ENCODE results near the gene FAM177B.
"Not testable (repeated sequence)": the region's sequence is repeated elsewhere in the genome, so short reads cannot be mapped to it uniquely, and the experiment has no call there.

FAM177B gene

DNA sequence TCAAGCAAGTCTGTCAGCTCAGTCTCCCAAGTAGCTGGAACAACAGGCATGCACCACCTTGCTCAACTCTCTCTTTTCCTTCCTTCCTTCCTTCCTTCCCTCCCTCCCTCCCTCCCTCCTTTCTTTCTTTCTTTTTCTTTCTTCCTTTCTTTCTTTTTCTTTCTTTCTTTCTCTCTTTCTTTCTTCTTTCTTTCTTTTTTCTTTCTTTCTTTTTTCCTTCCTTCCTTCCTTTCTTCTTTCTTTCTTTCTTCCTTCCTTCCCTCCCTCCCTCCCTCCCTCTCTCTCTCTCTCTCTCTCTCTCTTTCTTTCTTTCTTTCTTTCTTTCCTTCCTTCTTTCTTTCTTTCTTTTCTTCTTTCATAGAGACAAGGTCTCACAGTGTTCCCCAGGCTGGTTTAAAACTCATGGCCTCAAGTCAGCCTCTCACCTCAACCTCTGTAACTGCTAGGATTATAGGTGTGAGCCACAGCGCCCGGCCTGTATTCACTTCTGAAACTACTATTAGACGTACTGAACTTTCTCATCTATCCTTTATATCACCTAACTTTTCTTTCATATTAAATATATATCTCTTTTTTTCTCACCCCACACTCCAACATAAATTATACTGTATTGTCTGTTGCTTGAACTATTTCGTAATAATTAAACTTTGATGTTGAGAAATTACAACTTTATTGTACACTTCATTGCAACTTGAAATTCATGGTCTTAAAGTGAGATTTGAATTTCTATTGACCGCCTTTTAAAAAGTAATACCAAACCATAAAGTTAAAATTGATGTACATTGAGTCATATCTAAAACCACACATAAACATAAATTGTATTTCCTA lies 4.8 kb downstream of the FAM177B start:
- DNase-seq: not testable (repeated sequence)

GRCh38 chr1:222749927-222750326 lies 12.9 kb downstream of the FAM177B start:
- DNase-seq: no peak

DNA sequence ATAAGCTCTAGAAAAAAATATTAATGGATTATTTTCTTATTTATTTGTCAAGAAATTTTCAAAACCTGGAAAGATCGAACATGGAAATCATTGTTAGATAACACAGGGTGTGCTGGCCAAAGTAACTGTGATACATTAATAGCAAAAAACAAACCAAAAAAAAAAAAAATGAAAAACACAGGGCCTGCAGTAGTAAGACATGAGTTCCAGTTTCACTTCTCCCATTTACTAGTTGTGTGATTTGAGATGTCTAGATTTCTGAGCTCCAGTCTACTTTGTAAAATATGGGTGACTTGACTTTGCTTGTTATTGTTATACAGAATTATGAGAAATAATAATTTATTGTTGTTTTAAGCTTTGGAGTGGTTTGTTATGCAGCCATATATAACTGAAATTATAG lies 13.6 kb downstream of the FAM177B start:
- DNase-seq: no peak

GRCh38 chr1:222751255-222751654 lies 14.3 kb downstream of the FAM177B start:
- no peak for DNase-seq

- DNase-seq: no peak
These were observed 17.6 kb downstream of the FAM177B start for GRCh38 chr1:222754366-222755139.

GRCh38 chr1:222757646-222758268 lies 20.8 kb downstream of the FAM177B start:
- no peak for DNase-seq

DNA sequence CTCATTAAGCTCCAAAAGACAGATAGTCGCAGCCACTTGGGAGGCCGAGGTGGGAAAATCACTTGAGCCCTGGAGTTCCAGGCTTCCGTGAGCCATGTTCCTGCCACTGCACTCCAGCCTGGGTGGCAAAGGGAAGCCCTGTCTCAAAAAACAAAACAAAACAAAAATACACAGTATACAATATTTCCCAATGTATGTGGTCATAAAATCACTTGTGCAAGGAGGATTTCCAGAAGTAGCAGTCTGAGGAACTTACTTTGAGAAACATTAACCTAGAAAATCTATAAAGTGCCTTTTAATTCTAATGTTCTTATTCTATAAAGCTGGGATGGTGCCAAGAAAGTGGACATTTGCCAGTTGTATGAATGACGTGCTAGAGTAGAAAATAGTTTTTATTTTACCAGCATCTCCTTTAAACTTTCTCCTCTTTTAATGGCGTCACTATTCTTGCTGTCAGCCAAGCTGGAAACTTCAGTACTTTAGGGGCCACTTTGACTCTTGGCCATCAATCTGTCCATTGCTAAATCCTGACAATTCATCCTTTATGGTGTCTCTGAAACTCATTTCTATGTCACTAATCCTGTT lies 22.5 kb downstream of the FAM177B start:
- no peak for DNase-seq

DNA sequence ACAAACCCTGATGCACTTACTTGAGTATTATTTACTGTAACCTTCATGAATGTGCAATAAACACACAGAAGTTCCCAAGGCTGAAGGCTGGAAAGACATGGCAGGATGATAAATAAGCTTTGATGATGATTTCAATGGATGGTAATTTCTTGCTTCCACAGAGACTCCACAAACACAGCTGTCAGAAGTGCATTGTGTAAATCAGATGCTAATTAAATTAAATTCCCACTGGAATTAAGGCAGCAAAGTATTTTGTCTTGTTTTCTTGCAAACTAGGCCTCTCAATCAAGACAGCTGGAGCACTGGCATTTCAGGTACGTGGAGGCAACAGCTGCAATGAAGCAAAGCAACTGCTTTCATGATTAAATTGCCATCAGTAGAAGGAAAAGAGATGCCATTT lies 24.1 kb downstream of the FAM177B start:
- no peak for DNase-seq

GRCh38 chr1:222762178-222762577 lies 25.2 kb downstream of the FAM177B start:
- not testable (repeated sequence) for DNase-seq

DNA sequence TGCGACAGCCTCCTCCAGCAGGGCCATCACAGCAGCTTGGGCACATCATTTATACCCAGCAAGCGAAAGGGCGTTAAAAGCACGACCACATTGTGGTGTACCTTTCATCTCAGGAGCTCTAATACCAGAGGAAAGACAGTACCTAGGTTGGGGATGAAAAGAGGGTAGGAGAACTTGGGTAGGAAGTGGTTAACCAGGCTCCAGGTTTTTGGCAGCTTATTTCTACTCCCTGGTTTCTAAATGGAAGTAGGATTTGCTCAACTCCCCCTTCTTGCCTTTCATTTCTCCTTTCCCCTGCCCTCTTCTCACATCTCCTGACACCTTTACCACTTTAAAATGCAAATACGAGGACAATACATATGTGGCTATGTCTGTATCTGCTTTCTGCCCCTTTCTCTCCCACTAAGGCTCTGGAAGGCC lies 30.2 kb downstream of the FAM177B start:
- no peak for DNase-seq

GRCh38 chr1:222768592-222768991 lies 31.6 kb downstream of the FAM177B start:
- no peak for DNase-seq

DNA sequence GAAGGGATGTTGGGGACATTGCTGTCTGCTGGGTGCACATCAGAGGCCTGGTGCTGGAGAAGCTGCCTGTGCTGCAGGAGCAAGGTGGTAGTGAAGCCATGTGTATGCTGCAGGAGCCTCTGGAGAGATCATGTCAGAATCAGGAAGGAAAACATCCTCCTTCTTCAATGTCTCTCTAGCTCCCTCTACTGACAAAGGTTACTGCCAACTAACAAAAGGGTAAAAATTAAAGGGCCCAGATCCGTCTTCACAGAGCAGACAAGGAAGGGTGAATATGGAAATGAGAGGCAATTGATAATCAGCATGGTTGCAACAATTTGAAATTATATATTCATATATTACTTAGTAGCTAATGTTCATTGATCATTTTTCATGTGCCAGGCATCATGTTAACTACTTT lies 32.2 kb downstream of the FAM177B start:
- no peak for DNase-seq

DNA sequence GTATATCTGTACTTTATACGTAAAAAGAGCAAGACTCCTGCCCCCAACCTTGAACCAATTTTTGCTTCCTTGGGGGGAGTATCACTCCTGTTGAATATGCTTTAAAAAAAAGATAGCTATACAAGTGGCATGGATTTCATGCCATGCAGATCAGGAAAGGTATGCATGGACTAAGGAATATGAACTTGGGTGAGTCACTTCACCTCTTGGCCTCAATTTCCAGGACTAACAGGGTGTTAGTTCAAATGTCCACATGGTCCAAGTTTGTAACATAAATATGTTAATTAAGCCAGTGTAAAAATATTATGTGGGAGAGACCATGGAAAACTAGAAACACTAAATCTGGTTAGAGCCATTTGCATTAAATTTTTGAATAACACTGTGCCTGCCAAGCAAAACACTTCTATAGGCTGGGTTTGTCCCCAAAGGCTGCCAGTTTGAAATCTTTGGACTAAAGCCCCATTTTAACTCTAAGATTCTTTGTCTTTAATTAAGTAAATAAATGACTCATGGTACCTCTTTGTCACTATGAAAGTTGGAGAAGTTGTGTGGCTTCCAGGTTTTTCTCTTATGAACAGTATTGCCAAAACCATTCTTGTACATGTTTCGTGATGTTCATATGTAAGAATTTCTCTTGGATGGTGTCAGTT lies 33.1 kb downstream of the FAM177B start:
- DNase-seq: no peak

DNA sequence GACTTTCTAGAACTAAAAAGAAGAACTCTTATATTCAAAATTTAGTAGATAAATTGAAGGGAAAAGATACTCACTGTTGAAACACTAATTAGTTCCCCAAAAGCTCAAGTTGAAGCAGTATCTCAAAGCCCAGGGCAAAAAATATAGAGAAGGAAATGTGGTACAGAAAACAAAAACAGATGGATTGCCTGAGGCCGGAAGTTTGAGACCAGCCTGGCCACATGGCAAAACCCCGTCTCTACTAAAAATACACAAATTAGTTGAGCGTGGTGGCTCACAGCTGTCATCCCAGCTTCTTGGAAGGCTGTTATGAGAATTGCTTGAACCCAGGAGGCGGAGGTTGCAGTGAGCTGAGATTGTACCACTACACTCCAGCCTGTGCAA lies 36.0 kb downstream of the FAM177B start:
- DNase-seq: no peak

DNA sequence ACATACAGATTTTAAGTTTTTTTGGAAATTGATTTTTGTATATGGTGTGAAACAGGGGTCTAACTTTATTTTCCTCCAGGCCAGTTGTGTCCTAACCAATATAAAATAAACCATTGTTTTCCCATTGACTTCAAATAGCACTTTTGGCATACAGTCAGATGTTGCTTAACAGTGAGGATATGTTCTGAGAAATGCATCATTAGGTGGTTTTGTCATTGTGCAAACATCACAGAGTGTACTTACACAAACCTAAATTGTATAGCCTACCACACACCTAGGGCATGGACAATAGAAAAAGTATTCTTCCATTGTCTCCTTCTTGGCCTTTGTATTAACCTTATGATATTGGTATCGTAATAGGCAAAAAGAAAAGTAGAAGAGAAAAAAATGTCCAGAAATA lies 40.5 kb downstream of the FAM177B start:
- DNase-seq: no peak

DNA sequence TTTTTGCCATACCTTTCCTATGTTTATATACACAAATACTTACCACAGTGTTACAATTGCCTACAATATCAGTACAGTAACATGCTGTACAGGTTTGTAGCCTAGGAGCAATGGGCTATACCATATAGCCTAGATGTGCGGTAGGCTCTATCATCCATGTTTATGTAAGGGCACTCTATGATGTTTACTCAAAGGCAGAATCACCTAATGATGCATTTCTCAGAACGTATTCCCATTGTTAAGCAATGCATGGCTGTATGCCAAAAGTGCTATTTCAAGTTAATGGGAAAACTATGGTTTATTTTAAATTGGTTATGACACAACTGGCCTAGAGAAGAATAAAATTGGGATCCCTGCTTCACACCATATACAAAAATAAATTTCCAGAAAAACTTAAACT lies 41.0 kb downstream of the FAM177B start:
- no peak for DNase-seq

- no peak for DNase-seq
These were observed 44.2 kb downstream of the FAM177B start for GRCh38 chr1:222781251-222781650.

GRCh38 chr1:222783051-222783450 lies 46.0 kb downstream of the FAM177B start:
- no peak for DNase-seq

DNA sequence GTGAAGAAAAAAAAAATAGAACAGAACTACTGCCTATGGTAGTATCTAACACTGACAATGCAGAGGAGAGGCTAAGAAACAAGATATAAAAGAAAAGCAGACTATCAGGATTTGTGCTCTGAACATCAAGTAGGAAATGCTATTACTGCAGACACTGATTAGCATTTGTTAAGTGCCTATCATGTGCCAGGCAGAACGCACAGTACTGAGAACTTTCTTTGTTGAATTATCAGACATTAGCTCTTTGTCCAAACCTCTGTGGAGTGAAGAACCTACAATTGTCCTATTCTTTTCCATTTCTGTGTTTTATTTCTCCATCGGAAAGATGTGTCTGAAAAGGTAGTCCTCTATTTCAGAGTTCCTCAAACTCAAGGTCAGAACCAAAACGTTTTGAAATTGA lies 47.4 kb downstream of the FAM177B start:
- DNase-seq: no peak

- DNase-seq: no peak
These were observed 47.9 kb downstream of the FAM177B start for GRCh38 chr1:222784916-222785315.

DNA sequence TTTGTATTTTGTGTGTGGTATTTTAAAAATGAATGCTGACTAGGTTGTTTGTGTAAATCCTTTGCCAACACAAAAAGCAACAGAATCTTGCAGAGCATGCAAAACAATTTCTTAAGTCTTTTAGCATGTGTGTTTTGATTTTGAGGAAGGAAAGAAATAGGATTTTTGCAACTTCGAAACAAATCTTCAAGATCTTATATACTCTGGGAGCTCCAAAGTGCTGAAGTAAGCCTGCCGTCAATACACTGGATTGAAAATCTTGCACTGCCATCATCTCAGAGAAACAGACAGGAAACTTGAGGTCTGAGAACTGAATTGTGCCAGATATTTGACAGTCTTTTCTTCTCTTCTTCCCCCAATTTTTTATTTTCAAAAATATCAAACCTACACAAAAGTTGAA lies 48.5 kb downstream of the FAM177B start:
- DNase-seq: no peak

- DNase-seq: no peak
These were observed 49.1 kb downstream of the FAM177B start for GRCh38 chr1:222786121-222786520.

- no peak for DNase-seq
These were observed 50.7 kb downstream of the FAM177B start for GRCh38 chr1:222787729-222788128.
